Parathyroid adenoma (tissue), 2 donors: ENCODE data around the gene CTTN.

Source experiments
- H2AFZ ChIP-seq: fragments of 300-600 bp; sonication (generic); one replicate; pipeline ENCODE4 v1.7.0; 2017; ENCODE audit warnings: antibody characterized with exemption, mild to moderate bottlenecking
- H3K27ac ChIP-seq: fragments of 300-600 bp; sonication (generic); one replicate; pipeline ENCODE4 v1.7.0; 2017
- H3K27me3 ChIP-seq: fragments of 300-600 bp; sonication (generic); one replicate; pipeline ENCODE4 v1.7.0; 2017; ENCODE audit warnings: low read length; ENCODE audit not compliant: control insufficient read depth, insufficient read depth
- H3K36me3 ChIP-seq: fragments of 300-600 bp; sonication (generic); one replicate; pipeline ENCODE4 v1.7.0; 2017; ENCODE audit warnings: low read length; ENCODE audit not compliant: control insufficient read depth, insufficient read depth
- H3K4me1 ChIP-seq: fragments of 300-600 bp; sonication (generic); one replicate; pipeline ENCODE4 v1.7.0; 2017; ENCODE audit warnings: control low read depth
- H3K4me2 ChIP-seq: fragments of 300-600 bp; sonication (generic); one replicate; pipeline ENCODE4 v1.7.0; 2017; ENCODE audit warnings: low read length
- H3K4me3 ChIP-seq: fragments of 300-600 bp; sonication (generic); one replicate; pipeline ENCODE4 v1.7.0; 2017; ENCODE audit warnings: low read depth, low read length
- H3K79me2 ChIP-seq: fragments of 300-600 bp; sonication (generic); one replicate; pipeline ENCODE4 v1.7.0; 2017; ENCODE audit warnings: control low read depth
- H3K9ac ChIP-seq: fragments of 300-600 bp; sonication (generic); one replicate; pipeline ENCODE4 v1.7.0; 2017; ENCODE audit warnings: mild to moderate bottlenecking
- H3K9me3 ChIP-seq: fragments of 300-600 bp; sonication (generic); one replicate; pipeline ENCODE4 v1.7.0; 2017; ENCODE audit warnings: low read length; ENCODE audit not compliant: control insufficient read depth
- CTCF ChIP-seq: fragments of 300-600 bp; sonication (generic); IDR thresholded peaks from one replicate; pipeline ENCODE4 v1.7.0; 2017; ENCODE audit warnings: antibody characterized with exemption, mild to moderate bottlenecking
- donor health status: primary hyperparathyroidism.

CTTN gene

GRCh38 chr11:70397983-70398833 is at the start of gene CTTN:
Gene CTTN, plus strand, starts transcription at chr11:70398529. Its CDS starts 8,769 bp downstream, at chr11:70407298.
- Histone ChIP-seq H3K79me2 (peaks cover 8% of the 10 kb centered on the region), H3K27me3 (no peaks in the 10 kb centered on the region), H3K36me3 (no peaks in the 10 kb centered on the region), H3K9me3 (no peaks in the 10 kb centered on the region), H3K4me2 (peak within 1 kb of the TSS; percentile 82), H3K4me1 (peaks cover 4% of the 10 kb centered on the region), H2AFZ (peak within 1 kb of the TSS; percentile 89), H3K9ac (peak within 1 kb of the TSS; percentile 37), H3K27ac (peak within 1 kb of the TSS; percentile 12), H3K4me3 (peak within 1 kb of the TSS; percentile 71)
- no peak for TF ChIP-seq CTCF

DNA sequence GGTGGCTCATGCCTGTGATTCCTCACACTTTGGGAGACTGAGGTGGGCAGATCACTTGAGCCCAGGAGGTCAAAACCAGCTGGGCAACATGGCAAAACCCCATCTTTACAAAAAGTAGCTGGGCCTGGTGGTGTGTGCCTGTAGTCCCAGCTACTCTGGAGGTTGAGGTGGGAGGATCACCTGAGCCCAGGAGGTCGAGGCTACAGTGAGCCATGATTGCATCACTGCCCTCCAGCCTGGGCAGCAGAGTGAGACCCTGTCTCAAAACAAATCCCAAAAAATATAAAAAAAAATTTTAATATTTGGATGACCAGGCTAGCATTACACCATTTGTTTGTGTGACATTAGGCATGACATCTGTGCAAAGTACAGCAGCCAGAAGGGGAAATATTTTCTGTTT is 49.7 kb upstream of the CTTN start:
- Histone ChIP-seq H3K27me3 (no peaks in the 10 kb centered on the region), H3K36me3 (no peaks in the 10 kb centered on the region), H3K4me3 (no peak overlapping the region), H3K4me1 (peaks cover 4% of the 10 kb centered on the region), H3K4me2 (no peak overlapping the region), H3K9ac (no peak overlapping the region), H3K9me3 (no peaks in the 10 kb centered on the region), H3K79me2 (no peaks in the 10 kb centered on the region), H3K27ac (no peak overlapping the region), H2AFZ (no peak overlapping the region)
- no peak for TF ChIP-seq CTCF

GRCh38 chr11:70351646-70352045 is 46.7 kb upstream of the CTTN start:
- H3K79me2 ChIP-seq, result no peaks in the 10 kb centered on the region
- no peak overlapping the region for H3K4me2 ChIP-seq
- H3K36me3 ChIP-seq, result no peaks in the 10 kb centered on the region
- no peak overlapping the region for H3K4me3 ChIP-seq
- no peak overlapping the region for H2AFZ ChIP-seq
- no peak for TF ChIP-seq CTCF
- H3K9me3 ChIP-seq, result no peaks in the 10 kb centered on the region
- H3K27ac ChIP-seq, result no peak overlapping the region
- H3K9ac ChIP-seq, result no peak overlapping the region
- no peaks in the 10 kb centered on the region for H3K27me3 ChIP-seq
- no peaks in the 10 kb centered on the region for H3K4me1 ChIP-seq

DNA sequence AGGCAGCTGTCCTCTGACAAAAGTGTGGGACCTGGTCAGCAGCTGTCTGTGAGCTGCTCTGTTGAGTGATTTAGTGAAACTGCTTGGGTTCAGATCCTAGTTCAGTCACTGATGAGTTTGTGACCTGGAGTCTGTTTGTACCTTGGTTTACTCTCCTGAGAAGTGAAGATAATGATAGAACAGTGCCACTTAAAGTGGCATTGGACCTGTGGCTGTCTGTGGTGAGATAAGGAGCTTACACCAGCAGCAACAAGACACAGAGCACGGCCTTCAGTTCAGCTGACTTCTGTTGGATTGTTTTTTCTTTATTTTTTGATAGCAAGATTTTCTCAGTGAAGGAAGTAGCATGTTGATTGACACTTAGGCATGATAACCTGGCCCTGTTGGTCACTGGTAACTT is 46.2 kb upstream of the CTTN start:
- H3K27me3 ChIP-seq, result no peaks in the 10 kb centered on the region
- H3K36me3 ChIP-seq, result no peaks in the 10 kb centered on the region
- H3K9me3 ChIP-seq, result no peaks in the 10 kb centered on the region
- no peak overlapping the region for H3K27ac ChIP-seq
- no peak overlapping the region for H2AFZ ChIP-seq
- TF ChIP-seq CTCF, result no peak
- no peak overlapping the region for H3K4me2 ChIP-seq
- no peak overlapping the region for H3K9ac ChIP-seq
- no peaks in the 10 kb centered on the region for H3K4me1 ChIP-seq
- H3K4me3 ChIP-seq, result no peak overlapping the region
- H3K79me2 ChIP-seq, result no peaks in the 10 kb centered on the region

DNA sequence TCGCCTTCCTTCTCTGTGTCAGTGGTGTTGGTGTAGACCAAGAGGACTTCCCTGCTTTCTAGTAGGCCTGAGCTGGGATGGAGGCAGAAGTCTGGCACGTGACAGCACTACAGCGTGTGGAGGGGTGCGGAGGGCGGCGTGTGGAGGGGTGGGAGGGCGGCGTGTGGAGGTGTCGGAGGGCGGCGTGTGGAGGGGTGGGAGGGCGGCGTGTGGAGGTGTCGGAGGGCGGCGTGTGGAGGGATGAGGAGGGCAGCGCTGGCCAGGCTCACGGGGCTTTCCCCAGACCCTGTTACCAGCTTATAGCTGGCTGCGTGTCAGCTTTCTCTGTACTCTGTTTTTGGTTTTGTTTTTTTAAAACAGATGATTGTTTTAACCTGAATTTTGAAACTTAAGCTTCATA is 45.7 kb upstream of the CTTN start:
- H3K4me1 ChIP-seq, result no peaks in the 10 kb centered on the region
- H3K79me2 ChIP-seq, result no peaks in the 10 kb centered on the region
- no peaks in the 10 kb centered on the region for H3K27me3 ChIP-seq
- H3K4me3 ChIP-seq, result no peak overlapping the region
- H3K9ac ChIP-seq, result no peak overlapping the region
- H2AFZ ChIP-seq, result no peak overlapping the region
- H3K27ac ChIP-seq, result no peak overlapping the region
- H3K4me2 ChIP-seq, result no peak overlapping the region
- no peaks in the 10 kb centered on the region for H3K9me3 ChIP-seq
- H3K36me3 ChIP-seq, result no peaks in the 10 kb centered on the region
- no peak for TF ChIP-seq CTCF
